ENCODE measurements around the gene BARHL1.

Gene BARHL1

DNA sequence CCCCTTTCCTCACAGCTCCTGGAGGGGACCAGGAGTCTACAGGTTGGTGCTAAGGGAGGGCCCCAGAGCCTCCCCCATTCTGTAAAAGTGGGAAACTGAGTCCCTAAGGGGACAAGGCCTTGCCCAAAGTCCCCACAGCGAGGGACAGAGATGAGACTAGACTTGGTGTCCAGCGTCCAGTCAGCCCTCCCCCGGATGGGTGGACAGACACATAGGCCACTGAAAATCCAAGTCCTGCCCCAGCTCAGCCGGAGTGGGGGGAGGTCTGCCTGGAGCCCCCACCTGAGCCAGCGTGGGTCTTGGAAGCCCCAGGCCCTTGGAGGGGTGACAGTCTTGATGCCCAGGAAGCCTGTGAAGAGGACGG is 5.2 kb downstream of the BARHL1 start:
- Mint-ChIP-seq H3K27ac (no peak overlapping the region), H3K27me3 (ENCODE audit: low read depth) (peaks cover 84% of the 10 kb centered on the region), H3K9me3 (no peaks in the 10 kb centered on the region), H3K4me3 (no peak overlapping the region), H3K4me1 (ENCODE audit: low read depth) (peaks cover 4% of the 10 kb centered on the region), H3K36me3 (ENCODE audit: low read depth) (peaks cover 3% of the 10 kb centered on the region)

DNA sequence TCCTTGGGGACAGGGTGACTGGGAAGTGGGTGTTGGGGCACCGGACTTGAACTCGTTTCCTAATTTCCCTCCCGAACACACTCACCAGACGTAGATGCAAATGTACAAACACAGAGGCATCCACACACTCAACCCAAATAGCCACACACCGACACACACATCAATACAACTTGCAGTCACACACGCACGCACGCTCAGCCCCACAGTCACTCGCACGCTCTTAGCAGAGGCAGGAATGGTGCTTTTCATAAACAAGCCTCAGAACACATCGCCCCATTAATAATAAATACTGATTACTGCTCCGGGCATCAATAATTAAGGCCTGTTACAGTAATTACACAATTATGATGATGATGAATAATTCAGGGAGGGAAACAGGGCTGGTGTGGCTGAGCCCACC is 5.7 kb downstream of the BARHL1 start:
- Mint-ChIP-seq H3K36me3 (ENCODE audit: low read depth) (peaks cover 3% of the 10 kb centered on the region), H3K27me3 (ENCODE audit: low read depth) (peaks cover 81% of the 10 kb centered on the region), H3K4me3 (no peak overlapping the region), H3K9me3 (no peaks in the 10 kb centered on the region), H3K4me1 (ENCODE audit: low read depth) (peaks cover 4% of the 10 kb centered on the region), H3K27ac (no peak overlapping the region)

DNA sequence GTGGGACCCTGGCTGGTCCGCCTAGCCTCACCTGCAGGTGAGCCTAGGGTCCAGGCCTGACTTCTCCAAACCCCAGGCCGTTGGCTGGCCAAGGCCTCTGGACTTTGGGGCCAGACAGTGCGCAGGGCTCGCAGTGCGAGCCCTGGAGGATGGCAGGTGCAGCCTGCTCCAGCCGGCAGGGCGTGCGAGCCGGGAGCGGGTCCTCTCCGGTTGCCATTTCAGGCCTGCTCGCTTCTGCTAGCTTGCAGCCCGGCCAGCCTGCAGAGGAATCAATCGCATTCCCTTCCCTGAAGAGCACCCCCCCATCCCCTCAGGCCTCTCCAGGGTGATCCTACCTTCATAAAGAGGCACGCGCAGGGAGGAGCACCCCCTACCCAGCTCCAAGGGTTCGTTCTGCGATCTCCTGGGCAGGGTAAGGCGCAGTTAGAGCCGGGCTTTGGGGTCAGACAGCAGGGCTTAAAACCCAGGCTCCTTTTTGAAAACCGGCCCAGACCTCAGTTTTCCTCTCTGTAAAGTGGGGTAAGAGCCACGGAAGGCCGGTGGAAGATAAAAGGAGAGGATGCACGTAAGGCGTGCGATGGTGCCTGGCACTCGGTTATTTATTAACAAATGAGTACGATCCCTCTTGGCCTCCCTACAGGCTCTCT is 6.2 kb downstream of the BARHL1 start:
- Mint-ChIP-seq H3K9me3 (no peaks in the 10 kb centered on the region), H3K27me3 (ENCODE audit: low read depth) (peaks cover 76% of the 10 kb centered on the region), H3K4me3 (no peak overlapping the region), H3K36me3 (ENCODE audit: low read depth) (peaks cover 3% of the 10 kb centered on the region), H3K4me1 (ENCODE audit: low read depth) (peaks cover 4% of the 10 kb centered on the region), H3K27ac (no peak overlapping the region)

DNA sequence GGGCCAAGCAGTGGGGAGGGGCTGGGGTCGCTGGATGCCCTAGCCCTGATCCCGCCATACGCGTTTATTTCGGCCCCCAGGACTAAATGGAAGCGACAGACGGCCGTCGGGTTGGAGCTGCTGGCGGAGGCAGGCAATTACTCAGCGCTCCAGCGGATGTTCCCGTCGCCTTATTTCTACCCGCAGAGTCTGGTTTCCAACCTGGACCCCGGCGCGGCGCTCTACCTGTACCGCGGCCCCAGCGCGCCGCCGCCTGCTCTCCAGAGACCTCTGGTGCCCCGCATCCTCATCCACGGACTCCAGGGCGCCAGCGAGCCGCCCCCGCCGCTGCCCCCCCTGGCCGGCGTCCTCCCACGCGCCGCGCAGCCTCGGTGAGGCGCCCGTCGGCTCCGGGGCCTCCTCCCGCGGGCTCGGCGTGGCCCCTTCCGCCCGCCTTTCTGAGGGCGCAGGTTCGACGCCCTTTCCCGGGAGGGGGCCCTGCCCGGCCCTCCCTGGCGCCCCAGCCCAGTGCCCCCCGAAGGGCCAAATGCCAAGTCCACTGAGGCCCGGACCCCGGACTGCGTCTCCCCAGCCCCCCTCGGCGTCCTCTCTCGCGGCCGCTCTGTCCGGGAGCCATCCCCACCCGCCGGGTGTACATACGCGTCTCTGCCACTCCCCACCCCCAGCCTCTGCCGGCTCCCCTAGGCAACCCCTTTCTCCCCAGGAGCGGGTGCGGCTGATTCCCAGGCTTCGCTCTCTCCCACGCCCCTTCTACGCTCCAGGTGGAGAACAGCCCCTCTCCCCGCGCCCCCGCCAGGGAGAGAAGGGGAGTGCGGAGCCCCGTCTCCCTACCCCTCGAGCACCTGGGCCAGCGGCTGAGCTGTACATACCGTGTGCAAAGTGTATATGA is 7.0 kb downstream of the BARHL1 start:
- peaks cover 69% of the 10 kb centered on the region for H3K27me3 Mint-ChIP-seq (ENCODE audit: low read depth)
- H3K27ac Mint-ChIP-seq, result no peak overlapping the region
- H3K4me3 Mint-ChIP-seq, result no peak overlapping the region
- H3K9me3 Mint-ChIP-seq, result no peaks in the 10 kb centered on the region
- peaks cover 4% of the 10 kb centered on the region for H3K4me1 Mint-ChIP-seq (ENCODE audit: low read depth)
- peaks cover 3% of the 10 kb centered on the region for H3K36me3 Mint-ChIP-seq (ENCODE audit: low read depth)

DNA sequence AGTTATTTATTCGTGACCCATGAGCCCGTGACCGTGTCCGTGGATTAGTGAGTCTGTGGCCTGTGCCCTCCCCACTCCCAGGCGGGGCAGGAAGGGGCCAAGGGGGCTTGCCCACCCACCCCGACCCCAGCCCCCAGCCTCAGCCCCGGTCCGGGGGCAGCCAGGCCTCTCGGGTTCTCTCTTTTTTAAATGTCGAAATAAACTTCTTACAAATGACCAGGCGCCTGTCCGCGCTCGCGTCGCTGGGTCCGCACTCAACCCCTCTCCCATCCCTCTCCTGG is 7.6 kb downstream of the BARHL1 start:
- H3K36me3 Mint-ChIP-seq (ENCODE audit: low read depth), result peaks cover 5% of the 10 kb centered on the region
- H3K4me3 Mint-ChIP-seq, result no peak overlapping the region
- H3K27ac Mint-ChIP-seq, result no peak overlapping the region
- H3K9me3 Mint-ChIP-seq, result no peaks in the 10 kb centered on the region
- peaks cover 63% of the 10 kb centered on the region for H3K27me3 Mint-ChIP-seq (ENCODE audit: low read depth)
- H3K4me1 Mint-ChIP-seq (ENCODE audit: low read depth), result peaks cover 4% of the 10 kb centered on the region

DNA sequence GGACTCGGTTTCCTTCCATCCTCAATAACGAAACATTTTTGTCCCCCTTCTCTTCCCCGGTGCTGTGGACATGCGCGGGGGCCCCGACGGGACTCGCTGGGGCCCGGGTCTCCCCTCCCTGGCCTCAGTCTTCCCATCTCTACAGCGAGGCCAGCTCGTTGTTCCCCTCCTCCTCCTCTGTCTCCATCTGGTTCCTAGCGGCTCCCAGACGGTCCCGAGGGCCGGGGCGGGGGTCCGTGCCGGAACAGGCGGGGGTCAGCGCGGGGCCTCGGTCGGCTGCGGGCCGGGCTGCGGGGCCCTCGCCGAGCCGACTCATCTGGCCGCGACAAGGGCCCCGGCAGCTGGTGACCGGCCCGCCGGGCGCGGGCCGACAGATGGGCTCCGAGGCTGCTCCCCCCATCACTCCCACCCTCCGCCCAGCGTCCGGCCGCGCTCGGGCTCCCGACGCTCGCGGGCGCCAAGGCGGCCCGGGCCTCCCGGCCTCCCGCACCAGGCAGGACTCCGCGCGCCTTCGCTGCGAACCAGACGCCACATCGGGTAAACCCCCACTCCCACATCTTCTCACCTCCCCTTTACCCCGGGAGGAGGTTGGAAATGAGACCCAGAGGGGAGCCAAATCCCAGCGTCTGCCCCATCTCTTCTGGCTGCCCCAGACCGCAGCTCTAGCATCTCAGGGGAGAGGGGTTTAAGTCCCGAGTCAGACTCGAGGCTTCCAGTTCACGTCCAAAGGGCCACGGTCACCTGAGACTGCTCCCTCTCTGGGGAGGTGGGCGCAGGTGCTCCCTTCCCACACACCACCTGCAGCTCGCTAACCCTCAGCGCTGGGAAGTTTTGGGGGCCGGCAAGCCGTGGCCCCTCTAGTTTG is 8.1 kb downstream of the BARHL1 start:
- H3K36me3 Mint-ChIP-seq (ENCODE audit: low read depth), result peaks cover 5% of the 10 kb centered on the region
- peaks cover 57% of the 10 kb centered on the region for H3K27me3 Mint-ChIP-seq (ENCODE audit: low read depth)
- H3K9me3 Mint-ChIP-seq, result no peaks in the 10 kb centered on the region
- H3K4me1 Mint-ChIP-seq (ENCODE audit: low read depth), result peaks cover 4% of the 10 kb centered on the region
- H3K27ac Mint-ChIP-seq, result no peak overlapping the region
- H3K4me3 Mint-ChIP-seq, result no peak overlapping the region

DNA sequence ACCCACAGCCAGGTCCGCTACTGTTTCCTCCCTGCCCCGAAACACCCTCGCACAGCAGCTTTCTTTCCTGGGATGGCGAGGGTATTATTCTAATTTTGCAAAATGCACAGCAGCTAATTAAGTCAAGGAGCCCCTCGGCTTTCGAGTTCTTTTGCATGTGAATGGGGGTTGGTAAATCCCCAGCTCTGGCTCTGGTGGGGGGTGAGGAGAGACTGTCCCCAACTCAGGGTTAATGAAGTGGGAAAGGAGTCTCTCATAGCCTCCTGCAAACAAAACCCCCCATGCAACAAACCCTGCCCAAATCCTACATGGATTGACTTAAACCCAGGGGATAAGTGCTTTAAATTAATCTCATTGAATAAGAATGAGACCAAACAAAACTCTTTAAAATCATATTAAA is 8.8 kb downstream of the BARHL1 start:
- H3K9me3 Mint-ChIP-seq, result no peaks in the 10 kb centered on the region
- peaks cover under 1% of the 10 kb centered on the region for H3K4me1 Mint-ChIP-seq (ENCODE audit: low read depth)
- H3K4me3 Mint-ChIP-seq, result no peak overlapping the region
- peaks cover 3% of the 10 kb centered on the region for H3K36me3 Mint-ChIP-seq (ENCODE audit: low read depth)
- peaks cover 51% of the 10 kb centered on the region for H3K27me3 Mint-ChIP-seq (ENCODE audit: low read depth)
- H3K27ac Mint-ChIP-seq, result no peak overlapping the region

DNA sequence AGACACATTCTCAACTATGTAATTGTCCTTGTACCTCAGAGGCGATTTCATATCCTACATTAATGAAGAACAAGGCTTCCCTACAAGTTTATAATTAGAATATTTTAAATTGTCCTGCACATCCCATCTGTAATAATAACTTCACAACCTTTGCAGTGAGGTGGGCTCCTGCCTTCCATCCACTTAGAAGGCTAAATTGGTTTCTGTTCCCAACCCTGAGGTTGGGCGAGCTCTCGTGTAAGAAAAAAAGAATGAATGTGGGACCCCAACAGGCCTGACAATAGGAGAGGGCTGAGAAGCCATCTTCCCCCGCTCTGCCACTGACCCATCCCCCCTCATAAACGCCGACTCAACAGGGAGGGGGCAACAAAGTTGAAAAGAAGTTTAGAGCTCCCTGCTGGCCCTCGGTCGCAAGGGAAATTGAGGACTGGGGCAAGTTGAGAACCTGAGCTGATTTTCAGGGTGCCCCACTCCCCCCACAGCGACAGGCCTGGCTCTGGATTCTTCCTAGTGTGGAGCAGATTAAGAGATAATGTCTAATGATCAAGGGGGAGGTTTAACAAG is 9.4 kb downstream of the BARHL1 start:
- Mint-ChIP-seq H3K4me1 (ENCODE audit: low read depth) (no peaks in the 10 kb centered on the region), H3K9me3 (no peaks in the 10 kb centered on the region), H3K4me3 (no peak overlapping the region), H3K36me3 (ENCODE audit: low read depth) (peaks cover 3% of the 10 kb centered on the region), H3K27ac (no peak overlapping the region), H3K27me3 (ENCODE audit: low read depth) (peaks cover 45% of the 10 kb centered on the region)

DNA sequence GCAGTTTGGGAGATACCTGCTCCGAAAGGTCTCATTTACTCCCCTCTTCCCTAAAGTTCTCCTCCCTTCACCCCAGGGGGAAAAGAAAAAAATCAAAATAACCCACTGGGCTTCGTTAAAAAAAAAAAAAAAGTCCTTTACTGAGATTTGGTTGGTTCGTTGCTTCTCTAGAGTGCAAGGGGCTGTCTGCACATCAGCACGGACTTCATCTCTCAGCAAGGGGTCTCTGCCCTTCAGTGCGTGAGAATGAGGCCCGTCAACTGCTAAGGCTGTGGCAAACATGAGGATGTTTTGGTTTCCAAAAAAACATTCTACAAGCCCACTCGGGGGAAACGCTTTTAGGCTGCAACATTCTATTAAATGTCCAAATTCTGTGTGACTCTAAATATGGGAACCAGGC is 10.0 kb downstream of the BARHL1 start:
- H3K4me1 Mint-ChIP-seq (ENCODE audit: low read depth), result no peaks in the 10 kb centered on the region
- peaks cover 3% of the 10 kb centered on the region for H3K36me3 Mint-ChIP-seq (ENCODE audit: low read depth)
- H3K9me3 Mint-ChIP-seq, result no peaks in the 10 kb centered on the region
- H3K4me3 Mint-ChIP-seq, result no peak overlapping the region
- no peak overlapping the region for H3K27ac Mint-ChIP-seq
- peaks cover 42% of the 10 kb centered on the region for H3K27me3 Mint-ChIP-seq (ENCODE audit: low read depth)

DNA sequence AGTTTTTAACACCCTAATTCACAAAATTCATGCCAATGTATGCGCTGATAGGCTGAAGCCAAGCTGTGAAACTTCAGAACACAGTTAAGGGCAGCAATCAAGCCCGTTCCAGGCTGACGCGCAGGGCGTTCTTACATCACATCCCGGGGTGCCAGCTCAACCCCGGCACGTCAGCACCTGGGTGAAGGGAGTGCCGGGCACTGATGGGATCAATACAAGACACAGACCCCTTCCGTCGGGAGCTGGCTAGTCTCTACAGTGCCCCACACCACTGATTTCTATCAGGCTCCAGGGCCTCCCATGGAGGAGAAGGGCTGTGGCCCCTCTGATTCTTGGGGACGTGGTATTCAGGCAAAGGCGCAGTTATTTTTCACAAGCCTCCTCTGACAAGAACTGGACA is 12.0 kb downstream of the BARHL1 start:
- Mint-ChIP-seq H3K27ac (no peak overlapping the region), H3K4me3 (no peak overlapping the region), H3K27me3 (ENCODE audit: low read depth) (peaks cover 28% of the 10 kb centered on the region), H3K9me3 (no peaks in the 10 kb centered on the region), H3K4me1 (ENCODE audit: low read depth) (no peaks in the 10 kb centered on the region), H3K36me3 (ENCODE audit: low read depth) (peaks cover 3% of the 10 kb centered on the region)

DNA sequence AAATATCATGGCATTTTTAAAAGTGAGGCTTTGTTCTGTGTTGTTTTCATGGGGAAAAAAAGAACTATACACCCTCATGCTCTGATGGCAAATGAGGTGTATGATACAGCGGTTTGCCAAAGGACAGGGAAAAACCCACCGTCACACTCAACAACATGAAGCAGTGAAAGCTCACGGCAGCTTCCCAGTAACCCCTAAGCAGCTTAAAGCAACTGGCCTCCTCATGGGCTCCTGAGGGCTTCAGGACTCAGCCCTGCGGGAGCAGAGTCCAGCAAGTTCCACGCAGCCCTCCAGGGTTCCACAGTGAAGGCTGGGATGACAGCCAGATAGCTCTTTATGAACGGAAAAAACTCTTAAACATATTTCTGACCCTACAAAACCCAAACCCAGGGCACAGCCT is 12.9 kb downstream of the BARHL1 start:
- Mint-ChIP-seq H3K4me3 (no peak overlapping the region), H3K9me3 (no peaks in the 10 kb centered on the region), H3K36me3 (ENCODE audit: low read depth) (peaks cover 6% of the 10 kb centered on the region), H3K27me3 (ENCODE audit: low read depth) (peaks cover 21% of the 10 kb centered on the region), H3K4me1 (ENCODE audit: low read depth) (no peaks in the 10 kb centered on the region), H3K27ac (no peak overlapping the region)

DNA sequence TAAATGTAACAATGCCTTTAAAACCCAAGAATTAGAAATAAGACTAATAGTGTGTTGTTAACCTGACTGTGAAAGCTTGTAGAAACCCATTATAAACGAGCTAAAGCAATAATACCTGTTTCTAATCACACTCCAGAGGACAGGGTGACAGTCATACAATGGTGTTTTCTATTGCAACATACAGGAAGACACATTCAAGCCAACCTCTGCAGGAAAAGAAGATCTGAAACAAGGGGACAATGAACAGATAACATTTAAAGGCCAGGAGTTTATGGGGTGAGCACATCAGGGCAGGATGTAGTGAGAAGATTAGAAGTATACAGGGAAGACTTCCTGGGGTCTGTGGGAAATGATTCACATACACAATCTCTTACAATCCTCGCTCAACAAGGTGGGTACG is 13.8 kb downstream of the BARHL1 start:
- no peak overlapping the region for H3K27ac Mint-ChIP-seq
- no peaks in the 10 kb centered on the region for H3K9me3 Mint-ChIP-seq
- no peaks in the 10 kb centered on the region for H3K4me1 Mint-ChIP-seq (ENCODE audit: low read depth)
- H3K4me3 Mint-ChIP-seq, result no peak overlapping the region
- H3K36me3 Mint-ChIP-seq (ENCODE audit: low read depth), result peaks cover 6% of the 10 kb centered on the region
- peaks cover 15% of the 10 kb centered on the region for H3K27me3 Mint-ChIP-seq (ENCODE audit: low read depth)

DNA sequence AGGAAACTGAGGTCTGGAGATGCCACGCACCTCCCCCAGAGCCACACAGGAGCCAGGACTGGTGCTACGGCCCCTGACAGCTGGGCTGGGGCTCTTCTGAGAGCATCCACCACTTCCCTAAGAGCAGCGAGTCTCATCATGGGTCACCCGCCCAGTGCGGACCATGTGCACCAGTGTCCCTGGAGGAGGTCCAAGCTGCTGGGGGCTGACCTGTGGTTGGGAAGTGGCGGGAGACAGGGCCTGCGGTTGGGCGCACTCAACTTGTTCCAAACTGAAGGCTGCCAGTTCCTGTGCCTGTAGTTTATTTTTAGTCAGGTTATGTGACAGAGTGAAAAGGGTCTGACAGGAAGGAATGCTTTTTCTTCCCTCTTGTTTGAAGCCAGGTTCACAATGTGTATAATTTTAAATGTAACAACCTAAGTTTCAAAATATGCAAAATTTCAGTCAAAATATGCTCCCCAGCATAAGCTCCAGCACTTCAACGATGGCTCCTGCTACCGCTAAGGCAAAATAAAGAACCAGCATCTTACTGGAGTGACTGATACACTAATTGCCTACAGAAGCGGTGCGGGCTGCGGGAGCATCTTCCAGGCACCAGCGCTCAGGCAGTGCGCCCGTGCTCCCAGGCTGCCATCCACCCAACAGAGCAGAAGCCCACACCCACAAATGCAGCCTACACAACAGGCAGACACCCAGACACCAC is 14.8 kb downstream of the BARHL1 start:
- H3K4me3 Mint-ChIP-seq, result no peak overlapping the region
- H3K27ac Mint-ChIP-seq, result no peak overlapping the region
- H3K36me3 Mint-ChIP-seq (ENCODE audit: low read depth), result peaks cover 6% of the 10 kb centered on the region
- no peaks in the 10 kb centered on the region for H3K9me3 Mint-ChIP-seq
- peaks cover 2% of the 10 kb centered on the region for H3K4me1 Mint-ChIP-seq (ENCODE audit: low read depth)
- H3K27me3 Mint-ChIP-seq (ENCODE audit: low read depth), result peaks cover 4% of the 10 kb centered on the region

DNA sequence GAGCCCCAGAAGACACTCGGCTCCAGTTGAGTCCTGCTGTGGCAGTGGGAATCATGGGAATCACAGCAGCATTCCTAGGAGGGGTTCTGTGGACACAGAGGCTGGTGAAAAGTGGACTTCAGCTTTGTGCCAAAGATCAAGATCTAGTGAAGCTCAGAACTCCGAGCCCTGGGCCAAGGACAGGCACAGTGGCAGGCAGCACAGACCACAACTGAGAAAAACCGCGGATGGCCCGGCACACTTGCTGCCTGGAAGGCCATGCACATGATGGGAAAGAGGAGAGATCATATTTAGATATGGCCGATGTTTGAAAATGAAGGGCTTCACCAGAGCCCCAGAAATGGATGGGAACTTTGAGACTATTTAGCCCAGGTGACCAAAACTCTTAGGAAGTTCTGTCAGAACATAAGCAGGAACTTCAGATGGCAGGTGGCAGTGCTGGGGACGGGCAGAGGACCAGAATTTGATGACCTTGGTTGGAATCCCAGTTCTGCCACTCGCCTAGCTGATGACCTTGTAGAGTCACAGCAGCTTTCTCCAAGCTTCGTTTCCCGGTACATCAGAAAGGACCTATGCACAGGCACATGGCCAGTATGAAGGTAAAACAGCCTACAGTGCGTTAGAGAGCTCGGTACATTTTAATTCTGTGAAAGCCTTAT is 18.0 kb downstream of the BARHL1 start:
- H3K27me3 Mint-ChIP-seq (ENCODE audit: low read depth), result no peaks in the 10 kb centered on the region
- no peak overlapping the region for H3K27ac Mint-ChIP-seq
- H3K36me3 Mint-ChIP-seq (ENCODE audit: low read depth), result peaks cover 4% of the 10 kb centered on the region
- H3K4me3 Mint-ChIP-seq, result no peak overlapping the region
- peaks cover 7% of the 10 kb centered on the region for H3K4me1 Mint-ChIP-seq (ENCODE audit: low read depth)
- H3K9me3 Mint-ChIP-seq, result no peaks in the 10 kb centered on the region
